K562 (cell line): ENCODE results near the gene TECPR2. TPM values are rescaled to one million over a fixed set of nuclear protein-coding genes. Genes with fewer than 3 reads are reported as not detected.

Experiments
- BCL6 ChIP-seq: fragments of 250-450 bp; sonication (Bioruptor Pico); IDR thresholded peaks from 2 replicates; pipeline ENCODE4 v1.4.0; 2020
- CC2D1A ChIP-seq: fragments of 450-650 bp; IDR thresholded peaks from 2 replicates; pipeline ENCODE4 v1.6.1; 2017; ENCODE audit warnings: mild to moderate bottlenecking
- CREM ChIP-seq: IDR thresholded peaks from 2 replicates; pipeline ENCODE4 v1.6.1; 2014; ENCODE audit warnings: antibody characterized with exemption, low read depth
- CTBP1 ChIP-seq: fragments of 450-650 bp; IDR thresholded peaks from 2 replicates; pipeline ENCODE4 v1.6.1; 2016; ENCODE audit warnings: borderline replicate concordance
- EZH2 ChIP-seq: IDR thresholded peaks from 2 replicates; pipeline ENCODE4 v1.6.1; 2012; ENCODE audit warnings: low read depth, mild to moderate bottlenecking, inconsistent platforms, low read length, borderline replicate concordance
- GTF2F1 ChIP-seq: IDR thresholded peaks from 2 replicates; pipeline ENCODE4 v1.6.1; 2011; ENCODE audit warnings: low read depth, low read length, improper control_type of control experiment
- HOXB6 ChIP-seq: fragments of 250-450 bp; sonication (Bioruptor Pico); IDR thresholded peaks from 2 replicates; pipeline ENCODE4 v1.5.1; 2022; ENCODE audit warnings: mild to moderate bottlenecking, borderline replicate concordance
- KLF1 ChIP-seq: fragments of 450-650 bp; IDR thresholded peaks from 2 replicates; pipeline ENCODE4 v1.6.1; 2016; ENCODE audit warnings: missing genetic modification characterization, missing compliant biosample characterization
- MEF2A ChIP-seq: IDR thresholded peaks from 2 replicates; pipeline ENCODE4 v1.6.1; 2011; ENCODE audit warnings: low read depth, mild to moderate bottlenecking, low read length, moderate library complexity; ENCODE audit not compliant: control insufficient read depth
- MEIS2 ChIP-seq: fragments of 450-650 bp; IDR thresholded peaks from 2 replicates; pipeline ENCODE4 v1.6.1; 2014; ENCODE audit warnings: mild to moderate bottlenecking; ENCODE audit not compliant: partially characterized antibody
- NFIC ChIP-seq: fragments of 450-650 bp; IDR thresholded peaks from 2 replicates; pipeline ENCODE4 v1.6.1; 2017; ENCODE audit warnings: mild to moderate bottlenecking, inconsistent platforms
- PTBP1 ChIP-seq: fragments of 200-400 bp; formaldehyde crosslinking; IDR thresholded peaks from 2 replicates; pipeline ENCODE4 v1.6.1; 2017; ENCODE audit warnings: low read depth, low read length
- RBFOX2 ChIP-seq: fragments of 200-400 bp; formaldehyde crosslinking; IDR thresholded peaks from 2 replicates; pipeline ENCODE4 v1.6.1; 2017; ENCODE audit warnings: low read depth, mild to moderate bottlenecking, low read length, moderate library complexity
- RFX1 ChIP-seq: fragments of 450-650 bp; IDR thresholded peaks from 2 replicates; pipeline ENCODE4 v1.6.1; 2016; ENCODE audit warnings: mild to moderate bottlenecking, moderate library complexity
- SMAD2 ChIP-seq: fragments of 150-350 bp; IDR thresholded peaks from 2 replicates; pipeline ENCODE4 v1.6.1; 2014; ENCODE audit warnings: low read depth, mild to moderate bottlenecking, low read length
- TOE1 ChIP-seq, 2 experiments: fragments of 450-650 bp in 1 of 2; sonication (generic) in 1 of 2; formaldehyde crosslinking in 1 of 2; IDR thresholded peaks; 2 replicates each; pipeline versions ENCODE4 v1.7.1 to v1.8.0; 2016 to 2022; ENCODE audit warnings: borderline replicate concordance in 2 of 2, mild to moderate bottlenecking in 2 of 2, antibody characterized with exemption in 1 of 2, inconsistent platforms in 1 of 2, low read depth in 1 of 2, missing genetic modification reagents in 1 of 2, moderate library complexity in 1 of 2
- ZC3H11A ChIP-seq: IDR thresholded peaks from 2 replicates; pipeline ENCODE4 v1.6.1; 2012; ENCODE audit warnings: low read depth, low read length, improper control_type of control experiment
- ZNF232 ChIP-seq: sonication (generic); formaldehyde crosslinking; IDR thresholded peaks from 2 replicates; pipeline ENCODE4 v1.8.0; 2022; ENCODE audit warnings: mild to moderate bottlenecking, missing genetic modification reagents
- ZNF3 ChIP-seq: fragments of 250-450 bp; sonication (Bioruptor Pico); IDR thresholded peaks from 2 replicates; pipeline ENCODE4 v1.5.0; 2021; ENCODE audit warnings: mild to moderate bottlenecking, moderate library complexity
- ZNF696 ChIP-seq: fragments of 250-450 bp; sonication (Bioruptor Pico); conservative IDR thresholded peaks from 2 replicates; pipeline ENCODE4 v1.4.0; 2020; ENCODE audit warnings: mild to moderate bottlenecking, moderate library complexity
- ZNF717 ChIP-seq: fragments of 250-450 bp; sonication (Bioruptor Pico); IDR thresholded peaks from 2 replicates; pipeline ENCODE4 v1.5.0; 2021
- polyA plus RNA-seq, 8 experiments: library from polyadenylated mRNA; depleted of rRNA in 4 of 8; stranded (reverse) in 5 of 8; unstranded in 3 of 8; fragments of >200 nt; fragmentation: Nextera tagmentation in 2 of 8; fragmentation: Illumina TruSeq in 1 of 8; extraction: Ambion mirVana in 2 of 8; extraction: Trizol in 1 of 8; gene quantifications; 2 replicates each; pipeline versions ENCODE4 v1.2.1 to v1.2.3, GENCODE V29; 2011 to 2014; ENCODE audit warnings: inconsistent platforms in 1 of 8, missing spikeins in 1 of 8
- total RNA-seq, 7 experiments: library from RNA; depleted of rRNA in 6 of 7; stranded (reverse); fragments of >200 nt in 6 of 7; fragmentation: Illumina TruSeq in 2 of 7; extraction: Trizol in 2 of 7; gene quantifications; 2 replicates each; pipeline versions ENCODE4 v1.2.1 to v1.2.3, GENCODE V29; 2011 to 2021; ENCODE audit warnings: low replicate concordance in 1 of 7
- TF ChIP-seq, protein P1 (sequence below), 2 experiments: fragments of 450-650 bp in 1 of 2; IDR thresholded peaks; 2 replicates each; pipeline ENCODE4 v1.6.1; 2011 to 2017; ENCODE audit warnings: low read depth in 2 of 2, antibody characterized with exemption in 1 of 2, borderline replicate concordance in 1 of 2, low read length in 1 of 2, mild to moderate bottlenecking in 1 of 2, mixed read lengths in 1 of 2; ENCODE audit not compliant: control insufficient read depth in 1 of 2
- TF ChIP-seq, protein P2 (sequence below): fragments of 250-450 bp; sonication (Bioruptor Pico); IDR thresholded peaks from 2 replicates; pipeline ENCODE4 v1.8.0; 2022; ENCODE audit warnings: inconsistent platforms, mild to moderate bottlenecking, moderate library complexity, borderline replicate concordance
- TF ChIP-seq, protein P3 (sequence below): sonication (generic); formaldehyde crosslinking; IDR thresholded peaks from 2 replicates; pipeline ENCODE4 v1.8.0; 2022; ENCODE audit warnings: missing genetic modification reagents, mild to moderate bottlenecking, moderate library complexity, borderline replicate concordance

TECPR2 gene
- total and polyA plus RNA-seq, 9 of the 15 experiments (the other 6 are each of a cell fraction or from before 2014, with no cell fraction given) = 0.04 to 3.0 (median 0.83) TPM

DNA sequence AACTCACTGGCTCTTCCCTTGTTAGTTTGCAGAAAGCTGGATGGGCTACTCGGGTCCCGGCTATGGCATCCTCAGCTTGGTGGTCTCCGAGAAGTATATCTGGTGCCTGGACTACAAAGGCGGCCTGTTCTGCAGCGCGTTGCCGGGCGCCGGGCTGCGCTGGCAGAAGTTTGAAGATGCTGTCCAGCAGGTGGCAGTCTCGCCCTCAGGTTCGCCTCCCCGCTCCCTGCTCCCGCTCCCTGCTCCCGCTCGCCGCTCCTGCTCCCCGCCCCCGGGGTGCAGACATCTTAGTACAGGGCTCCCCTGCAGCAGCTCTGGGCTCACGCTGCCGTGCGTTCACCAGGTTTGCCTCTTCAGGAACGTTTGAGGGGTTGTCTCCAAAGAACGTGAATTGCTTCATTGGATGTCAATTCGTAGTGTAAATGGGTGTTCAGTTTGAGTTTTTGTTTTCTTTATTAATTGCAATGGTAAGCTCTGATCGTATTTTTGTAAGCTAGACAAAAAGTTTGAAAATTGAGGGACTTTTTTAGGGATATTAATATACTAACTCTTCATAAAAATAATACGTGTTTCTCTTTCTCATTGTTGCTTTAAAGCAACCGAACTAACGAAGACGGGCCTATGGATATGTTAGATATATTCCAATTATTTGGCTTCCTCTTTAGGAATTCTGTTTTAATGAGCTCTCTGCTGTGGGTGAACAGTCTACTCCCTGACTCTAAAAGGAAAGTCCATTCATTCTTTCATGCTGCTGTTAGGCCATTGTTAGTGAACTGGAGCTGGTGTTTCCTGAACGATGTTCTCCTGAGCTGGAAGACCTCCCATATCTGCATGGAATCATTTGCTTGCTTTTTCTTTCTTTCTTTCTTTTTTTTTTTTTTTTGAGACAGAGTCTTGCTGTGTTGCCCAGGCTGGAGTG, 75.5 kb downstream of the TECPR2 start (continued):
- TF ChIP-seq, protein P1, sequence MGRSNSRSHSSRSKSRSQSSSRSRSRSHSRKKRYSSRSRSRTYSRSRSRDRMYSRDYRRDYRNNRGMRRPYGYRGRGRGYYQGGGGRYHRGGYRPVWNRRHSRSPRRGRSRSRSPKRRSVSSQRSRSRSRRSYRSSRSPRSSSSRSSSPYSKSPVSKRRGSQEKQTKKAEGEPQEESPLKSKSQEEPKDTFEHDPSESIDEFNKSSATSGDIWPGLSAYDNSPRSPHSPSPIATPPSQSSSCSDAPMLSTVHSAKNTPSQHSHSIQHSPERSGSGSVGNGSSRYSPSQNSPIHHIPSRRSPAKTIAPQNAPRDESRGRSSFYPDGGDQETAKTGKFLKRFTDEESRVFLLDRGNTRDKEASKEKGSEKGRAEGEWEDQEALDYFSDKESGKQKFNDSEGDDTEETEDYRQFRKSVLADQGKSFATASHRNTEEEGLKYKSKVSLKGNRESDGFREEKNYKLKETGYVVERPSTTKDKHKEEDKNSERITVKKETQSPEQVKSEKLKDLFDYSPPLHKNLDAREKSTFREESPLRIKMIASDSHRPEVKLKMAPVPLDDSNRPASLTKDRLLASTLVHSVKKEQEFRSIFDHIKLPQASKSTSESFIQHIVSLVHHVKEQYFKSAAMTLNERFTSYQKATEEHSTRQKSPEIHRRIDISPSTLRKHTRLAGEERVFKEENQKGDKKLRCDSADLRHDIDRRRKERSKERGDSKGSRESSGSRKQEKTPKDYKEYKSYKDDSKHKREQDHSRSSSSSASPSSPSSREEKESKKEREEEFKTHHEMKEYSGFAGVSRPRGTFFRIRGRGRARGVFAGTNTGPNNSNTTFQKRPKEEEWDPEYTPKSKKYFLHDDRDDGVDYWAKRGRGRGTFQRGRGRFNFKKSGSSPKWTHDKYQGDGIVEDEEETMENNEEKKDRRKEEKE (IDR thresholded peaks at IDR 0.05; ENCODE audit: borderline replicate concordance in 1 of 2, control insufficient read depth in 1 of 2, low read depth in 2 of 2, low read length in 1 of 2) = no peak
- no peak for TF ChIP-seq EZH2
- TF ChIP-seq MEIS2 = no peak
- TF ChIP-seq, protein P2, sequence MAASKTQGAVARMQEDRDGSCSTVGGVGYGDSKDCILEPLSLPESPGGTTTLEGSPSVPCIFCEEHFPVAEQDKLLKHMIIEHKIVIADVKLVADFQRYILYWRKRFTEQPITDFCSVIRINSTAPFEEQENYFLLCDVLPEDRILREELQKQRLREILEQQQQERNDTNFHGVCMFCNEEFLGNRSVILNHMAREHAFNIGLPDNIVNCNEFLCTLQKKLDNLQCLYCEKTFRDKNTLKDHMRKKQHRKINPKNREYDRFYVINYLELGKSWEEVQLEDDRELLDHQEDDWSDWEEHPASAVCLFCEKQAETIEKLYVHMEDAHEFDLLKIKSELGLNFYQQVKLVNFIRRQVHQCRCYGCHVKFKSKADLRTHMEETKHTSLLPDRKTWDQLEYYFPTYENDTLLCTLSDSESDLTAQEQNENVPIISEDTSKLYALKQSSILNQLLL (CRISPR knock-in tag) = no peak
- no peak for TF ChIP-seq ZNF232 (CRISPR knock-in tag)
- TF ChIP-seq HOXB6 (CRISPR knock-in tag) = no peak
- TF ChIP-seq MEF2A = no peak
- no peak for TF ChIP-seq GTF2F1
- TF ChIP-seq RFX1 = peak; percentile 19; the same call in 1 of the 2 replicates
- TF ChIP-seq CTBP1 = peak; percentile 71; the same call in 1 of the 2 replicates
- TF ChIP-seq PTBP1 = no peak
- TF ChIP-seq ZNF3 = no peak
- no peak for TF ChIP-seq ZNF696 (CRISPR knock-in tag)
- TF ChIP-seq ZC3H11A = no peak
- TF ChIP-seq SMAD2 = no peak
- TF ChIP-seq KLF1 = no peak
- 0 out of 2 replicates have a peak, but pooled peaks have one; percentile 55 for TF ChIP-seq CC2D1A
- TF ChIP-seq RBFOX2 = peak; percentile 58
- no peak for TF ChIP-seq TOE1 (IDR thresholded peaks at IDR 0.05; ENCODE audit: borderline replicate concordance)
- no peak for TF ChIP-seq TOE1 (CRISPR knock-in tag; IDR thresholded peaks at IDR 0.05; ENCODE audit: borderline replicate concordance, low read depth)
- TF ChIP-seq ZNF717 (CRISPR knock-in tag) = no peak
- no peak for TF ChIP-seq NFIC
- TF ChIP-seq BCL6 = no peak
- TF ChIP-seq, protein P3, sequence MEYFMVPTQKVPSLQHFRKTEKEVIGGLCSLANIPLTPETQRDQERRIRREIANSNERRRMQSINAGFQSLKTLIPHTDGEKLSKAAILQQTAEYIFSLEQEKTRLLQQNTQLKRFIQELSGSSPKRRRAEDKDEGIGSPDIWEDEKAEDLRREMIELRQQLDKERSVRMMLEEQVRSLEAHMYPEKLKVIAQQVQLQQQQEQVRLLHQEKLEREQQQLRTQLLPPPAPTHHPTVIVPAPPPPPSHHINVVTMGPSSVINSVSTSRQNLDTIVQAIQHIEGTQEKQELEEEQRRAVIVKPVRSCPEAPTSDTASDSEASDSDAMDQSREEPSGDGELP = peak; percentile 66; the same call in 1 of the 2 replicates
- 0 out of 2 replicates have a peak, but pooled peaks have one; percentile 21 for TF ChIP-seq CREM
